Neuron (in vitro differentiated cells): ENCODE data around the gene HRK.
A peak's percentile ranks its signal among the peaks of the same experiment; 100 is the strongest.

ENCODE experiments used
- H2AFZ ChIP-seq: one replicate; pipeline ENCODE4 v1.6.1; 2013; ENCODE audit warnings: low read depth, mild to moderate bottlenecking, inconsistent platforms, low read length, moderate library complexity
- H3K27me3 ChIP-seq: one replicate; pipeline ENCODE4 v1.6.1; 2013; ENCODE audit warnings: low read length; ENCODE audit not compliant: insufficient read depth
- H3K36me3 ChIP-seq: one replicate; pipeline ENCODE4 v1.6.1; 2013; ENCODE audit warnings: low read length; ENCODE audit not compliant: insufficient read depth
- H3K4me1 ChIP-seq: one replicate; pipeline ENCODE4 v1.6.1; 2013; ENCODE audit warnings: low read length; ENCODE audit not compliant: insufficient read depth
- H3K4me3 ChIP-seq: 2 replicates; pipeline ENCODE4 v1.5.1; 2013; ENCODE audit warnings: mild to moderate bottlenecking, low read length, moderate library complexity
- H3K9me3 ChIP-seq: one replicate; pipeline ENCODE4 v1.6.1; 2013; ENCODE audit warnings: low read length

HRK gene

DNA sequence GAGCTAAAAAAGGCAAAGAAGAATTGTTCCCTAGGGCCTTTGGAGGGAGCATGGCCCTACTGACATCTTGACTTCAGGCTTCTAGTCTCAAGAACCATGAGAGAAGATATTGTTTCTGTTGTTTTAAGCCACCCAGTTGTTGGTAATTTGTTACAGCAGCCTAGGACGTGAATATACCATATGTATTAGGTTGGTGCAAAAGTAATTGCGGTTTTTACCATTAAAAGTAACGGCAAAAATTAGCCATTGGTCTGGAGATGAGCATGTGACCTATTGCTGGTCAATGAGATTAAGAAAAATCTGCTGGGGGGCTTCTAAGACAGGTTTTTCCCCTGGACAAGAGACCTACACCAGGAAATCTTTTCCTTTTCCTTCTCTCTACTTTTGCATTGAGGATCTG lies 9.8 kb upstream of the HRK start:
- H2AFZ ChIP-seq = no peak overlapping the region
- H3K4me1 ChIP-seq = peaks cover 9% of the 10 kb centered on the region
- H3K9me3 ChIP-seq = no peaks in the 10 kb centered on the region
- H3K36me3 ChIP-seq = no peaks in the 10 kb centered on the region
- H3K4me3 ChIP-seq = no peak overlapping the region
- H3K27me3 ChIP-seq = no peaks in the 10 kb centered on the region

DNA sequence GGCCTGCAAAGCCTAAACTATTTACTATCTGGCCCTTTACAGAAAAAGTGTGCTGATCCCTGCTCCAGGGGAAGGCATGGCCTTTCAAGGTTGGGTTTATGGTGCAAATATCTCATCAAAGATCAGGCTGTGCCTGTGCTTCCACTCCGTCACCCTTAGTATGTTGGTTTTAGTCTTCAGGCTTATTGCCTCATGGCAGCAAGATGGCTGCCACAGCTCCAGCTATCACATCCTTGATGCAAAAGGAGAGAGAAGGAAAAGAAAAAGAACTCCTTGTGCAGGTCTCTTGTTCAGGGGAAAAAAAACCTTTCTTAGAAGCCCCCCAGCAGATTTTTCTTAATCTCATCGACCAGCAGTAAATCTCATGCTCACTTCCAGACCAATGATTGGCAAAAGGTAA lies 9.1 kb upstream of the HRK start:
- peaks cover 9% of the 10 kb centered on the region for H3K4me1 ChIP-seq
- no peak overlapping the region for H2AFZ ChIP-seq
- no peaks in the 10 kb centered on the region for H3K27me3 ChIP-seq
- no peaks in the 10 kb centered on the region for H3K9me3 ChIP-seq
- no peak overlapping the region for H3K4me3 ChIP-seq
- H3K36me3 ChIP-seq = no peaks in the 10 kb centered on the region

DNA sequence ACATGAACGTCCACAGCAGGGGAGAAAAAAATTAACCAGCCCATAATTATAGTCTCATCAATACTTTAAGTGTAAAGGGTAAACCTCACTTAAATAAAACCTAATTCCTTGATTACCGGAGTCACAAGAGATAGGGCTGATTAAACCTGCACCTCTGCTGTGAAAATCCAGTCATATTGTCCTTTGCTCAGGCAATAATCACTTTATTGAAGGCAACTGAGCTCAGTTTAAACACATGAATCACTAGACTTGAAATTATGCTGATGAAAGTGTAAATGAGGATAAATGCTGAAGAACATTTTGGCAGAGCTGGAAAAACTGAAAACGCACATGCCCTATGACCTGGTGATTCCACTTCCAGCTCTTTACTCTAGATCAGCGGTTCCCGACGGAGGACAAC lies 6.7 kb upstream of the HRK start:
- Histone ChIP-seq H3K4me3 (no peak overlapping the region), H3K9me3 (no peaks in the 10 kb centered on the region), H3K4me1 (peaks cover 9% of the 10 kb centered on the region), H3K27me3 (peaks cover 11% of the 10 kb centered on the region), H2AFZ (no peak overlapping the region), H3K36me3 (no peaks in the 10 kb centered on the region)

DNA sequence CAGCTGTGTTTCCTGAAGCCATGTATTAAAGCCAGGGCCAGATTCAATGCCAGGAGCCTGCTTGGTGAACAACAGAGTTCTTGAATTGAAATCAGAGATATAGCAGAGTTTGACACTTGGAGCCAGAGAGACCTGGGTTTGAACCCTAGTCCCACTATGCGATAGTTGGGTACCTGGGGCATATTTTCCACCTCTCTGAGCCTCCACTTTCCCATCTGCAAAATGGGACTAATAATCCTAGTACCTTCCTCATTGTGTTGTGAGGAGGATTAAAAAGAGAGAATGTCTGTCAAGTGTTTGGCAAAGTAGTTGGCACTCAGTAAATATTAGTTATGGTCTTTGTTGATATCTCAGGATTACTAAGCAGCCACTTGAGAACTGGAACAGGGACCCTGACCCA lies 6.0 kb upstream of the HRK start:
- Histone ChIP-seq H3K4me1 (peaks cover 9% of the 10 kb centered on the region), H3K27me3 (peaks cover 17% of the 10 kb centered on the region), H2AFZ (no peak overlapping the region), H3K9me3 (no peaks in the 10 kb centered on the region), H3K36me3 (no peaks in the 10 kb centered on the region), H3K4me3 (no peak overlapping the region)

DNA sequence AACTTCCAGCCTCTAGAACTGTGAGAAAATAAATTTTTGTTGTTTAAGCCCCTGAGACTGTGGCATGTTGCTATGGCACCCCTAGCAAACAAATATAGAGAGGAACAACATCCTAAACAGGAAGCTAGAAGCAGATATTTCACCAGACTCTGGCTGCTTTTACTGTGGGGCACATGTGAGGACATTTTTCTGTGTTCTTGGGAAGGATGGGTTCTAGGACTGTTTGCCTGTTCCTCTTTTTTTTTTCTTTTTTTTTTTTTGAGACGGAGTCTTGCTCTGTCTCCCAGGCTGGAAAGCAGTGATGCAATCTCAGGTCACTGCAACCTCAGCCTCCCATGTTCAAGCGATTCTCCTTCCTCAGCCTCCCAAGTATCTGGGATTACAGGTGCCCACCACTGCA lies 4.2 kb upstream of the HRK start:
- Histone ChIP-seq H3K36me3 (no peaks in the 10 kb centered on the region), H3K4me3 (no peak overlapping the region), H3K27me3 (peaks cover 27% of the 10 kb centered on the region), H2AFZ (no peak overlapping the region), H3K4me1 (peaks cover 14% of the 10 kb centered on the region), H3K9me3 (no peaks in the 10 kb centered on the region)

DNA sequence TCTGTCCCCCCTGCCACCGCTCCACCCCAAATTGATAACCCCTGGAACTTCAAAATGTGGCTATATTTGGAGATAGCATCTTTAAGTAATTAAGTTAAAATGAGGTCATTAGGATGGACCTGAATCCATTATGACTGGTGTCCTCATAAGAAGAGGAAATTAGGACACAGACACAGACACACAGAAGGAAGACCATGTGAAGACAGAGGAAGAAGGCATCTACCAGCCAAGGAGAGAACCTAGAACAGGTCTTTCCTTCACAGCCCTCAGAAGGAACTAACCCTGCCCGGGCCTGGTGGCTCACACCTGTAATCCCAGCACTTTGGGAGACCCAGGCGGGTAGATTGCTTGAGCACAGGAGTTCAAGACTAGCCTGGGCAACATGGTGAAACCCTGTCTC lies 3.6 kb upstream of the HRK start:
- Histone ChIP-seq H3K27me3 (peaks cover 33% of the 10 kb centered on the region), H3K36me3 (no peaks in the 10 kb centered on the region), H3K9me3 (no peaks in the 10 kb centered on the region), H2AFZ (no peak overlapping the region), H3K4me3 (no peak overlapping the region), H3K4me1 (peaks cover 20% of the 10 kb centered on the region)

DNA sequence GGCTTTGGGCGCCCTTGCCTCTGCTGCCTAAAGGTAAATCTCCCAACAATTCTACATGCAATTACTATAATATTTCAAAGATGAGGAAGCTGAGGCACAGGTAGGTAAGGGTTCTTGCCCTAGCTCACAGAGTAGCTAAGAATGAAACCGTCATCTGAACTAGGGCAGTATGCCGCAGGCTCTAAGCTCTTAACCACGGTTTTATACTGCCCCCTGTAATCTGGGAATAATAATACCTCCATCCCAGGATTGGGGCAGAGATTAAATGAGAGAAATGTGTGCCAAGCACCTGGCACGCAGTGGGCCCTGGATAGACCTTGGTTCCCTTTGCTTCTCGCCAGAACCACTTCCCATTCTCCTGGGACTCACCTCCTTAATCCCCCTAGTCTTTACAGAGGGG lies 1.5 kb upstream of the HRK start:
- Histone ChIP-seq H3K36me3 (no peaks in the 10 kb centered on the region), H2AFZ (no peak overlapping the region), H3K4me3 (no peak overlapping the region), H3K4me1 (peaks cover 36% of the 10 kb centered on the region), H3K27me3 (peaks cover 54% of the 10 kb centered on the region), H3K9me3 (no peaks in the 10 kb centered on the region)

DNA sequence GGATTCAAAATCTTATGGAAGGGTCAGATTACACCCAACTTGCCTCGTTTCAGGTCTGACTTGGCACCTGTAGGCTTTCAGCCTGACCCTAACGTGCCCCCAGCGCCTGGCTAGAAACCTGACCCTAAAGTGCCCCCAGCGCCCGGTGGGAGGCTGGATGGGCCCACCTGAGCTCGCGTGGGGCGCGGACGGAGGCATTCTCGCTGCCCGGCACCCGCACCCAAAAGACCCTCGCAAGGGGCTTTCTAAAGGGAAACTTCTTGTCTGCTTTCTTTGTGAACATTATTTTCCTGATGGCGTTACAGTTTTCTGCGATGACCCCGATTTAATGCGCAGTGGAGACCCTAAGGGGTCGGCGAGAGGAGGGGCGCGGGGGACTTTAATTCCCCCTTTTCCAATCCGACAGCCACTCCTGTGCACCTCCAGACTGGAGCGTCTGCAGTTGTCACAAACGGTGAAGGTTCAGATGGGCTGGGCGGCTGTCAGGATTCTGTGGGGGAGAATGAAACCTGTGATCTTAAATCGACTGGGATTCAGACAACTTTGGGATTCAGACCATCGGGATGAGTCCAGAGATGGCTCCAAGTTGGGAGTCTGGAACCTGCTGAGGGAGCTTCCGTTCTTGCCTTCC lies 751 bp upstream of the HRK start:
- Histone ChIP-seq H3K9me3 (no peaks in the 10 kb centered on the region), H3K4me1 (peaks cover 36% of the 10 kb centered on the region), H2AFZ (peak overlapping the region; percentile 53), H3K27me3 (peaks cover 61% of the 10 kb centered on the region), H3K4me3 (peak overlapping the region; percentile 50), H3K36me3 (no peaks in the 10 kb centered on the region)

DNA sequence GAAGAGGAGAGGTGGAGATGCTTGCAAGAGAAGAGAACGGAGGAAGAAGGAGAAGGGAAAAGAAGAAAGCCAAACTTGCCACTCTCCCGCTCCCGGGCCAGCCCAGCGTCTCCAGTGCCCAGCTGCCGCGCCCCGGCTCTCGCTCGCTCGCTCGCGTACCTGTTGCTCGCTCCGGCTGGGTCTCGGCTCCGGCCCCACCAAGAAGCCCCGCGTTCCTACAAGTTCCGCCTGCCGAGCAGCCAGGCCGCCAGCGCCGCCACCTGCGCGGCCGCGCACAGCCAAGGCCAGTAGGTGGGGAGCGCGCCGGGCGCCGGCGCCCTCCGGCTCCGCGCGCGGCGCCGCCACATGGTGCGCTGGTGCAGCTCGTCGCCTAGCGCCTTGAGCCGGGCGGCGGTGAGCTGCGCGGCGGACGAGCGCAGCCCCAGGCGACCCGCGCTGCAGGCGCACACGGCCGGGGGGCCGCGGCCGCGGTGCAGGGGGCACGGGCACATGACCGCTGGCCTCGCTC lies 370 bp downstream of the HRK start:
- no peaks in the 10 kb centered on the region for H3K9me3 ChIP-seq
- H3K36me3 ChIP-seq = no peaks in the 10 kb centered on the region
- H3K4me3 ChIP-seq = peak overlapping the region; percentile 50
- H3K4me1 ChIP-seq = peaks cover 45% of the 10 kb centered on the region
- peak overlapping the region; percentile 68 for H2AFZ ChIP-seq
- H3K27me3 ChIP-seq = peaks cover 61% of the 10 kb centered on the region

DNA sequence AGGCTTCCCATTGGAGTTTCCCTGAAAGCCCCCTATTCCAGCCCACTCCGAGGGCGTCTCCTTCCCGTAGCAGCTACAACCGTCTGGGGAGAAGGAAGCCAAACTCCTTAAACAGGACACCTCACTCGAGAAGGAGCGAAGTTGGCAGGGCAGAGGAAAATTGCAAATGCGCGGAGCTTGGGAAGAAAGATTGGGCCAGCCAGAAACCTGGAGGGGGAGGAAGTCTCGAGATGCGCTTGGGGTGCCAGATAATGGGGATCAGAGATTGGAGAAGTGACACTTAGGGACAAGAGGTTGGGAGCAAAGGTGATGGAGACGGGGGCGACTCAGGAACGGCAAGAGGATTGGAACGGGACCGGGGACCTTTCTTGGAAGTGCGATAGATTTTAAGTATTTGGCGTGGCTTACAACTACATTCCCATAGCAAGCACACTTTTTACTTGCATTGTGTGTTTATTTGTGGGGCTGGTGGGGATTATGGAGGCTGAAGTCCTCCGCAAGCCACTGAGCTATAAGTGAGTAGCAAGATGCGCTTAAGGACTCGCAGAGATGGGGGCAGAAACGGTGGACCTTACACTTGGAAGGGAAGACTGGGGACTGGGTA lies 926 bp downstream of the HRK start:
- Histone ChIP-seq H2AFZ (peak overlapping the region; percentile 68), H3K4me1 (peaks cover 46% of the 10 kb centered on the region), H3K27me3 (peaks cover 61% of the 10 kb centered on the region), H3K4me3 (peak overlapping the region; percentile 50), H3K9me3 (no peaks in the 10 kb centered on the region), H3K36me3 (no peaks in the 10 kb centered on the region)

DNA sequence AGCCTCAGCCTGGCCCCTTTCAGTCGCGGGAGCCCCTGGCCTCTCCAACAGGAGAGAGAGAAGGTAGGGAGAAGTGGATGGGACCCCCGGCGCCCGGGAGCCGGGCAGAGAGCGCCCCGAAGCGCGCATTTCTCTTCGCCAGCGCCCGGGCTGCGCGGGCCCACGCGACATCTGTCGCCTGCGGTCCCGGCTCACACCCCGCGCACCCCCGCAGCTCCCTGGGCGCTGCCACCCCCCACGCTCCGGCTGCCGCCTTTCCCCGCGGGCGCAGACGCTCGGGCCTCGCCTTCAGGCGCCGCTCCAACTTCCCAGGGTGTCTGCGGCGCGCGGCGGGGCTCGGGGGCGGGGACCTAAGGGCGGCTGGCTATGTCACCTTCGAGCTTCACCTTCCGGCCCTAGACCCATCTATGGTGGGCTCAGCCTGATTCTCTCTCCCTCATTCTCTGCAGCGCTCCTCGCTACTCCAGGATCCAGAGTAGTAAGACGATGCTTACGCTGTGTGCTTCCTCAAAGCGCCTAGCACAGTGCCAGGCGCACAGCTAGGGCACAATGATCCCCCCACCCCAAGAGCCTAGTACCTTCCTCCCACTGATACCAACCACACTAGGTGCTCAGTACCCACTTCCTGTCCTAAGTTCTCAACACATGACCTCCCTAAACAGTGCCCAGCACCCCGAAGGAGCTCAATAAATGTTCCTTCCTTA lies 1.6 kb downstream of the HRK start:
- Histone ChIP-seq H2AFZ (peak overlapping the region; percentile 30), H3K9me3 (peaks cover 2% of the 10 kb centered on the region), H3K4me1 (peaks cover 46% of the 10 kb centered on the region), H3K4me3 (peak overlapping the region; percentile 50), H3K36me3 (no peaks in the 10 kb centered on the region), H3K27me3 (peaks cover 61% of the 10 kb centered on the region)

DNA sequence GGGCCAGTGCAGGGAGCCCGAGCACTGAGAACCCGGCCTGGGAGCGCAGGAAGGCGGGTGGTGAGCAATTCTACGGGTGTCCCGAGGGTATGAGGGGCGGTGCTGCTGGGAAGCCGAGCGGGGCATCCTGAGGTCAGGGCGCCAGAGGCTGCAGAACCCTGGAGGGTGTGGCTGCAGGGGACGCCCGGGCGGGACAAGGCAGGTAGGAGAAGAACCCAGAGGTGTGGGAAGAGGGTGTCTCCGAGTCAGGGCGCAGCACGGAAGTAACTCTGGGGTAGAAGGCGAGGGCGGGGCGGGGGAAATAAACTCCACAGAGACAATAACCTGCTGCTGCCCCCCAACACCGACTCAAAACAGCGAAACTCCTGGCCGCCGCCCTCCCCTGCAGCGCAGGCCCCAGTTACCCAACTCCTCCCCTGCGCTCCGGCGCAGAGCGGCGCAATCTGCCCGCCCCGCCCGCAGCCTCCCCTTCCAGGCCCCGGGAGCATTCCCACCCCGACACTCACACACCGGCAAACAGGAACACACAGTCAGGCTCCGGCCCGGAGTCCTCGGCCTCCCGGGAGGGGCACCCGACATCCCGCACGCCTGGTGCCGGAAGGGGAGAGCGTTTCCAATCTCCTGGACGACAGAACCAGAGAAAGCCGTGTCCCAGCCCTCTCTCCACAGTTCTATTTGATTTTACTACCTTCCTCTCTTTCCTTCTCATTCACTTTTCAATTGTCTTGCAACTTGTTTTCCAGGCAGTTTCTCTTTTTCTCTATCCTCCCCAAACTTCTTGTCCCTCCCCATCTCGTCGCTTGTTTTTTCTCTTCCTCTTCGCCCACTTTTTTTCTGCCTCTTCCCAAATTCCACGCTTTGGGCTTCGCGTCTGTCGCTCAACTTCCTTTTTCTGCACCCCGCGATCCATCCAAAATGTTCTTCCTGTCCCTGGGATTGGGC lies 2.4 kb downstream of the HRK start:
- peaks cover 3% of the 10 kb centered on the region for H3K9me3 ChIP-seq
- H2AFZ ChIP-seq = peak overlapping the region; percentile 30
- peak overlapping the region; percentile 50 for H3K4me3 ChIP-seq
- peaks cover 59% of the 10 kb centered on the region for H3K27me3 ChIP-seq
- H3K36me3 ChIP-seq = no peaks in the 10 kb centered on the region
- H3K4me1 ChIP-seq = peaks cover 46% of the 10 kb centered on the region
